ENCODE results near the gene KCNN1. TPM values are rescaled to one million over a fixed set of nuclear protein-coding genes. Genes with fewer than 3 reads are reported as not detected.
"Not testable (repeated sequence)": the region's sequence is repeated elsewhere in the genome, so short reads cannot be mapped to it uniquely, and the experiment has no call there.

The KCNN1 gene
- total RNA-seq, 1 donor from 2014 or later, result 1.5 TPM

GRCh38 chr19:17985037-17985818, 18.3 kb downstream of the KCNN1 start:
- Histone ChIP-seq H3K4me3 (ENCODE audit: insufficient read depth, low read depth, low read length) (no peak overlapping the region), H3K27me3 (ENCODE audit: insufficient read depth, low read length) (peaks cover 2% of the 10 kb centered on the region), H3K36me3 (ENCODE audit: insufficient read depth, low read length) (no peaks in the 10 kb centered on the region), H3K4me1 (ENCODE audit: insufficient read depth, low read length) (no peaks in the 10 kb centered on the region), H3K27ac (ENCODE audit: low read depth, low read length) (no peak overlapping the region), H3K9me3 (ENCODE audit: insufficient read depth, low read depth, low read length) (no peaks in the 10 kb centered on the region), H2AFZ (ENCODE audit: low read depth, low read length) (no peak overlapping the region), H3K79me2 (ENCODE audit: insufficient read depth, low read length) (no peaks in the 10 kb centered on the region), H3K9ac (ENCODE audit: low read length) (no peak overlapping the region), H3K4me2 (ENCODE audit: low read length) (no peak overlapping the region), H4K20me1 (ENCODE audit: insufficient read depth, low read length) (no peaks in the 10 kb centered on the region)
- FAIRE-seq, result no peak
- TF ChIP-seq EZH2 (IDR thresholded peaks at IDR 0.05; ENCODE audit: insufficient read depth, low read length) (no peak), CTCF (IDR thresholded peaks at IDR 0.05; ENCODE audit: insufficient read depth, low read depth, low read length) (no peak)
- Mint-ChIP-seq H3K4me3 (ENCODE audit: unreplicated experiment) (no peak overlapping the region), H3K36me3 (ENCODE audit: low read depth, unreplicated experiment) (no peaks in the 10 kb centered on the region), H3K4me1 (ENCODE audit: low read depth, unreplicated experiment) (no peaks in the 10 kb centered on the region), H3K27me3 (ENCODE audit: low read depth, unreplicated experiment) (peaks cover 8% of the 10 kb centered on the region), H3K27ac (ENCODE audit: unreplicated experiment) (no peak overlapping the region), H3K9me3 (ENCODE audit: unreplicated experiment) (peaks cover 1% of the 10 kb centered on the region)
- no peak for DNase-seq (ENCODE audit: low read depth)

GRCh38 chr19:17986569-17986968, 19.7 kb downstream of the KCNN1 start:
- H3K4me1 Mint-ChIP-seq (ENCODE audit: low read depth, unreplicated experiment); H3K4me1 ChIP-seq (ENCODE audit: insufficient read depth, low read length); H3K4me2 ChIP-seq (ENCODE audit: low read length); FAIRE-seq; H3K79me2 ChIP-seq (ENCODE audit: insufficient read depth, low read length); H3K4me3 ChIP-seq (ENCODE audit: insufficient read depth, low read depth, low read length); DNase-seq (ENCODE audit: low read depth); H3K4me3 Mint-ChIP-seq (ENCODE audit: unreplicated experiment); H3K36me3 Mint-ChIP-seq (ENCODE audit: low read depth, unreplicated experiment); H3K27me3 ChIP-seq (ENCODE audit: insufficient read depth, low read length); H4K20me1 ChIP-seq (ENCODE audit: insufficient read depth, low read length); H2AFZ ChIP-seq (ENCODE audit: low read depth, low read length); H3K36me3 ChIP-seq (ENCODE audit: insufficient read depth, low read length); H3K27ac Mint-ChIP-seq (ENCODE audit: unreplicated experiment); H3K27ac ChIP-seq (ENCODE audit: low read depth, low read length); H3K9ac ChIP-seq (ENCODE audit: low read length); H3K9me3 Mint-ChIP-seq (ENCODE audit: unreplicated experiment); H3K27me3 Mint-ChIP-seq (ENCODE audit: low read depth, unreplicated experiment); H3K9me3 ChIP-seq (ENCODE audit: insufficient read depth, low read depth, low read length): not testable (repeated sequence)

- Histone ChIP-seq H3K9ac (ENCODE audit: low read length) (no peak overlapping the region), H4K20me1 (ENCODE audit: insufficient read depth, low read length) (no peaks in the 10 kb centered on the region), H3K4me1 (ENCODE audit: insufficient read depth, low read length) (no peaks in the 10 kb centered on the region), H2AFZ (ENCODE audit: low read depth, low read length) (no peak overlapping the region), H3K27me3 (ENCODE audit: insufficient read depth, low read length) (no peaks in the 10 kb centered on the region), H3K4me2 (ENCODE audit: low read length) (no peak overlapping the region), H3K27ac (ENCODE audit: low read depth, low read length) (no peak overlapping the region), H3K4me3 (ENCODE audit: insufficient read depth, low read depth, low read length) (no peak overlapping the region), H3K79me2 (ENCODE audit: insufficient read depth, low read length) (no peaks in the 10 kb centered on the region), H3K36me3 (ENCODE audit: insufficient read depth, low read length) (no peaks in the 10 kb centered on the region), H3K9me3 (ENCODE audit: insufficient read depth, low read depth, low read length) (no peaks in the 10 kb centered on the region)
- no peak for FAIRE-seq
- no peak for DNase-seq (ENCODE audit: low read depth)
- no peak overlapping the region for H3K4me3 Mint-ChIP-seq (ENCODE audit: unreplicated experiment)
- H3K27ac Mint-ChIP-seq (ENCODE audit: unreplicated experiment), result no peak overlapping the region
- H3K36me3 Mint-ChIP-seq (ENCODE audit: low read depth, unreplicated experiment), result no peaks in the 10 kb centered on the region
- no peaks in the 10 kb centered on the region for H3K4me1 Mint-ChIP-seq (ENCODE audit: low read depth, unreplicated experiment)
- TF ChIP-seq EZH2 (IDR thresholded peaks at IDR 0.05; ENCODE audit: insufficient read depth, low read length) (no peak), CTCF (IDR thresholded peaks at IDR 0.05; ENCODE audit: insufficient read depth, low read depth, low read length) (no peak)
- H3K9me3 Mint-ChIP-seq (ENCODE audit: unreplicated experiment), result peaks cover 1% of the 10 kb centered on the region
- peaks cover 6% of the 10 kb centered on the region for H3K27me3 Mint-ChIP-seq (ENCODE audit: low read depth, unreplicated experiment)
Observed at GRCh38 chr19:17988161-17988560, 21.3 kb downstream of the KCNN1 start.
